MM.1S (cell line): Measurements from ENCODE around the gene CITED2.

ENCODE experiments used
- DNase-seq: peaks from one replicate; pipeline ENCODE4 v3.0.0-alpha.2; 2015
- H2AFZ ChIP-seq: fragments of 300-600 bp; sonication (generic); 2 replicates; pipeline ENCODE4 v1.6.0; 2016; ENCODE audit warnings: antibody characterized with exemption, low read length
- H3F3A ChIP-seq: fragments of 300-600 bp; sonication (generic); 2 replicates; pipeline ENCODE4 v1.6.1; 2016; ENCODE audit warnings: mild to moderate bottlenecking, antibody characterized with exemption, low read length, moderate library complexity, mixed read lengths; ENCODE audit not compliant: insufficient read depth
- H3K27ac ChIP-seq: fragments of 300-600 bp; sonication (generic); 2 replicates; pipeline ENCODE4 v1.5.1; 2016; ENCODE audit warnings: mild to moderate bottlenecking, low read length
- H3K27me3 ChIP-seq: fragments of 300-600 bp; sonication (generic); replicated peaks from 2 replicates; pipeline ENCODE4 v1.6.0; 2016; ENCODE audit warnings: low read length; ENCODE audit not compliant: insufficient read depth
- H3K36me3 ChIP-seq: fragments of 300-600 bp; sonication (generic); replicated peaks from 2 replicates; pipeline ENCODE4 v1.6.1; 2016; ENCODE audit warnings: mild to moderate bottlenecking, low read length, mixed read lengths; ENCODE audit not compliant: insufficient read depth
- H3K4me1 ChIP-seq: fragments of 300-600 bp; sonication (generic); 2 replicates; pipeline ENCODE4 v1.6.1; 2016; ENCODE audit warnings: low read length, mixed read lengths
- H3K4me2 ChIP-seq: fragments of 300-600 bp; sonication (generic); 2 replicates; pipeline ENCODE4 v1.6.0; 2016; ENCODE audit warnings: low read depth, low read length
- H3K4me3 ChIP-seq: fragments of 300-600 bp; sonication (generic); 2 replicates; pipeline ENCODE4 v1.5.1; 2016; ENCODE audit warnings: low read length, mixed read lengths
- H3K79me2 ChIP-seq: fragments of 300-600 bp; sonication (generic); 2 replicates; pipeline ENCODE4 v1.6.1; 2016; ENCODE audit warnings: mixed run types, low read length, mixed read lengths
- H3K9ac ChIP-seq: fragments of 300-600 bp; sonication (generic); 2 replicates; pipeline ENCODE4 v1.6.1; 2016; ENCODE audit warnings: low read length, mixed read lengths
- H3K9me2 ChIP-seq: fragments of 300-600 bp; sonication (generic); replicated peaks from 2 replicates; pipeline ENCODE4 v1.6.1; 2016; ENCODE audit warnings: mild to moderate bottlenecking, low read length, mixed read lengths; ENCODE audit not compliant: insufficient read depth
- H3K9me3 ChIP-seq: fragments of 300-600 bp; sonication (generic); replicated peaks from 2 replicates; pipeline ENCODE4 v1.6.1; 2016; ENCODE audit warnings: mild to moderate bottlenecking, low read length, mixed read lengths; ENCODE audit not compliant: insufficient read depth
- H4K20me1 ChIP-seq: fragments of 300-600 bp; sonication (generic); 2 replicates; pipeline ENCODE4 v1.6.1; 2016; ENCODE audit warnings: mild to moderate bottlenecking, low read length, moderate library complexity, mixed read lengths; ENCODE audit not compliant: insufficient read depth
- CTCF ChIP-seq: fragments of 300-600 bp; sonication (generic); IDR thresholded peaks from 2 replicates; pipeline ENCODE4 v1.5.1; 2016; ENCODE audit warnings: antibody characterized with exemption, low read length, mixed read lengths
- EZH2 ChIP-seq: fragments of 300-600 bp; sonication (generic); optimal IDR thresholded peaks from 2 replicates; pipeline ENCODE3; 2017; ENCODE audit warnings: low read depth, mild to moderate bottlenecking, antibody characterized with exemption, low read length, mixed read lengths
- EZH2phosphoT487 ChIP-seq: fragments of 300-600 bp; sonication (generic); IDR thresholded peaks from 2 replicates; pipeline ENCODE4 v1.6.1; 2018; ENCODE audit warnings: antibody characterized with exemption, low read length

CITED2 gene

GRCh38 chr6:139334806-139335446, 39.5 kb downstream of the CITED2 start:
- Histone ChIP-seq H3K4me3 (no peak overlapping the region), H3K9me2 (no peaks in the 10 kb centered on the region), H4K20me1 (no peaks in the 10 kb centered on the region), H3K9me3 (no peaks in the 10 kb centered on the region), H3K27me3 (no peaks in the 10 kb centered on the region), H3F3A (no peaks in the 10 kb centered on the region), H3K79me2 (no peaks in the 10 kb centered on the region), H3K4me2 (no peak overlapping the region), H3K36me3 (no peaks in the 10 kb centered on the region), H3K9ac (no peak overlapping the region), H3K27ac (no peak overlapping the region), H2AFZ (no peak overlapping the region), H3K4me1 (no peaks in the 10 kb centered on the region)
- TF ChIP-seq EZH2 (no peak), EZH2phosphoT487 (no peak), CTCF (no peak)
- no peak for DNase-seq

GRCh38 chr6:139330826-139331500, 43.5 kb downstream of the CITED2 start:
- H3K36me3 ChIP-seq: no peaks in the 10 kb centered on the region
- H3K9me3 ChIP-seq: no peaks in the 10 kb centered on the region
- no peak for DNase-seq
- no peak overlapping the region for H3K27ac ChIP-seq
- no peak overlapping the region for H3K4me3 ChIP-seq
- H3K27me3 ChIP-seq: no peaks in the 10 kb centered on the region
- no peak overlapping the region for H3K4me2 ChIP-seq
- peaks cover 6% of the 10 kb centered on the region for H3F3A ChIP-seq
- H3K9me2 ChIP-seq: no peaks in the 10 kb centered on the region
- no peak for TF ChIP-seq EZH2
- TF ChIP-seq CTCF: no peak
- TF ChIP-seq EZH2phosphoT487: no peak
- H3K9ac ChIP-seq: no peak overlapping the region
- no peaks in the 10 kb centered on the region for H4K20me1 ChIP-seq
- H3K79me2 ChIP-seq: no peaks in the 10 kb centered on the region
- H2AFZ ChIP-seq: no peak overlapping the region
- peaks cover 12% of the 10 kb centered on the region for H3K4me1 ChIP-seq

DNA sequence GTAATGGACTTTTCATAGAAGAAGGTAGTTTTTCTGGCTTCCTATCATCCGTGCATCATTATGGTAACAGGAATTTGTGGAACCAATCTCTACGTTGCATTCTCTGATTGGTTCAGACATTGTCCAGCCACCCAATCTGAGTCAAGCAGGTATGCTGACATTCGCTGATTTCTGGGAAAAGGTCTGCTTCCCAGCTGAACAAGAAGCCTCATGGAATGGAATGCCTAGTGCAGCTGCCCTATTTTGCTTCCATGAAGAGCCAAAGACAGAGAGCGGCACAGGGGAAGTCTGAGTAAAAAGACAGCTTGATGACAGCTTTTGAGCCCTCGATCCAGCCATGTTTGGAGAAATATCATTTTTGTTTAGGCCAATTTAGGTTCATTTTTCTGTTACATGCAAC, 44.1 kb downstream of the CITED2 start:
- no peak overlapping the region for H3K4me3 ChIP-seq
- H3K9me3 ChIP-seq: no peaks in the 10 kb centered on the region
- peaks cover 19% of the 10 kb centered on the region for H3K4me1 ChIP-seq
- no peak overlapping the region for H2AFZ ChIP-seq
- no peaks in the 10 kb centered on the region for H4K20me1 ChIP-seq
- H3F3A ChIP-seq: peaks cover 13% of the 10 kb centered on the region
- no peak for TF ChIP-seq CTCF
- TF ChIP-seq EZH2: no peak
- no peak for TF ChIP-seq EZH2phosphoT487
- no peak overlapping the region for H3K27ac ChIP-seq
- H3K9me2 ChIP-seq: no peaks in the 10 kb centered on the region
- no peaks in the 10 kb centered on the region for H3K79me2 ChIP-seq
- no peaks in the 10 kb centered on the region for H3K36me3 ChIP-seq
- H3K4me2 ChIP-seq: no peak overlapping the region
- H3K27me3 ChIP-seq: no peaks in the 10 kb centered on the region
- DNase-seq: no peak
- H3K9ac ChIP-seq: no peak overlapping the region
